H1 (cell line): Measurements from ENCODE around the gene NEU4. TPM values are rescaled to one million over a fixed set of nuclear protein-coding genes. Genes with fewer than 3 reads are reported as not detected.
A peak's percentile ranks its signal among the peaks of the same experiment; 100 is the strongest.

Experiments
- CTCF ChIA-PET: fragments of 300-600 bp; sonication (Branson Sonifier 250); formaldehyde crosslinking; loops from one replicate; lab custom pipeline; 2021; ENCODE audit not compliant: partially characterized antibody; lab: Charles Lee
- POLR2A ChIA-PET: fragments of 300-600 bp; sonication (Branson Sonifier 250); formaldehyde crosslinking; loops from one replicate; lab custom pipeline; 2021; ENCODE audit warnings: inconsistent platforms; ENCODE audit not compliant: partially characterized antibody; lab: Charles Lee
- DNase-seq, 2 experiments: peaks; one replicate each; pipeline versions ENCODE4 v3.0.0 to v3.0.0-alpha.2; 2010 to 2022; ENCODE audit warnings: low spot score in 2 of 2, low read depth in 1 of 2, mixed read lengths in 1 of 2
- FAIRE-seq: peaks from 2 replicates; lab custom pipeline; 2011; peaks lifted over from hg19 to GRCh38; lab: Jason Lieb, UNC
- H2AFZ ChIP-seq: 2 replicates; pipeline ENCODE4 v1.8.1; 2012; ENCODE audit warnings: low read length, inconsistent platforms
- H2AK5ac ChIP-seq: 2 replicates; pipeline ENCODE4 v1.6.1; 2013; ENCODE audit warnings: low read depth, low read length
- H2BK120ac ChIP-seq: replicated peaks from 2 replicates; pipeline ENCODE3; 2013; ENCODE audit warnings: low read depth, low read length, inconsistent platforms
- H2BK12ac ChIP-seq: 2 replicates; pipeline ENCODE4 v1.6.1; 2013; ENCODE audit warnings: low read depth, low read length
- H2BK15ac ChIP-seq: 2 replicates; pipeline ENCODE4 v1.6.1; 2013; ENCODE audit warnings: low read length
- H2BK20ac ChIP-seq: 2 replicates; pipeline ENCODE4 v1.6.1; 2013; ENCODE audit warnings: low read length
- H2BK5ac ChIP-seq: 2 replicates; pipeline ENCODE4 v1.6.1; 2013; ENCODE audit warnings: low read depth, low read length
- H3K14ac ChIP-seq: 2 replicates; pipeline ENCODE4 v1.6.1; 2013; ENCODE audit warnings: inconsistent platforms; ENCODE audit not compliant: insufficient read length
- H3K18ac ChIP-seq: 2 replicates; pipeline ENCODE4 v1.6.1; 2013; ENCODE audit warnings: low read length; ENCODE audit errors: extremely low read depth
- H3K23ac ChIP-seq: 2 replicates; pipeline ENCODE4 v1.6.1; 2013; ENCODE audit warnings: inconsistent platforms; ENCODE audit not compliant: insufficient read length
- H3K23me2 ChIP-seq: 2 replicates; pipeline ENCODE4 v1.6.1; 2013; ENCODE audit warnings: low read depth, low read length
- H3K27ac ChIP-seq: 2 replicates; pipeline ENCODE4 v1.6.1; 2011; ENCODE audit warnings: low read depth, low read length, inconsistent platforms
- H3K27me3 ChIP-seq, 4 experiments: replicated peaks in 1 of 4; 1 replicate in 1 of 4; 2 replicates in 3 of 4; pipeline versions ENCODE4 v1.6.1 to v1.8.1; 2011 to 2013; ENCODE audit warnings: low read length in 3 of 4, mild to moderate bottlenecking in 3 of 4, inconsistent platforms in 2 of 4, mixed read lengths in 2 of 4, moderate library complexity in 1 of 4; ENCODE audit not compliant: control insufficient read depth in 3 of 4, insufficient read depth in 3 of 4; ENCODE audit errors: extremely low read depth in 1 of 4
- H3K36me3 ChIP-seq, 4 experiments: 2 replicates each; pipeline versions ENCODE4 v1.6.1 to v1.8.1; 2011 to 2013; ENCODE audit warnings: mild to moderate bottlenecking in 4 of 4, low read length in 3 of 4, moderate library complexity in 2 of 4, control low read depth in 1 of 4, inconsistent platforms in 1 of 4; ENCODE audit not compliant: insufficient read depth in 4 of 4, control insufficient read depth in 2 of 4
- H3K4ac ChIP-seq: replicated peaks from 2 replicates; pipeline ENCODE3; 2013; ENCODE audit warnings: low read length, low read depth, mixed read lengths, inconsistent platforms; ENCODE audit not compliant: insufficient read length
- H3K4me1 ChIP-seq, 4 experiments: replicated peaks in 1 of 4; 1 replicate in 1 of 4; 2 replicates in 3 of 4; pipeline versions ENCODE4 v1.6.1 to v1.8.1; 2011 to 2013; ENCODE audit warnings: low read length in 3 of 4, inconsistent platforms in 2 of 4, mixed read lengths in 1 of 4; ENCODE audit not compliant: insufficient read depth in 4 of 4, control insufficient read depth in 3 of 4
- H3K4me2 ChIP-seq, 2 experiments: 2 replicates each; pipeline versions ENCODE4 v1.6.1 to v1.8.1; 2011 to 2013; ENCODE audit warnings: low read depth in 2 of 2, low read length in 2 of 2, control low read depth in 1 of 2, inconsistent platforms in 1 of 2, mild to moderate bottlenecking in 1 of 2; ENCODE audit not compliant: insufficient read depth in 1 of 2
- H3K4me3 ChIP-seq, 4 experiments: fragments of 200-600, 300-600 bp in 1 of 4; sonication (generic), shearing (Covaris generic), sonication (Bioruptor Twin) in 1 of 4; 2 replicates each; pipeline versions ENCODE4 v1.5.1 to v1.8.1; 2011 to 2016; ENCODE audit warnings: low read length in 4 of 4, low read depth in 3 of 4, control low read depth in 2 of 4, inconsistent platforms in 2 of 4, mild to moderate bottlenecking in 2 of 4, mixed read lengths in 1 of 4, moderate library complexity in 1 of 4; ENCODE audit not compliant: insufficient read depth in 2 of 4; ENCODE audit errors: extremely low read depth in 1 of 4
- H3K56ac ChIP-seq: replicated peaks from 2 replicates; pipeline ENCODE3; 2013; ENCODE audit warnings: low read depth, mild to moderate bottlenecking, mixed read lengths, low read length, inconsistent platforms; ENCODE audit not compliant: insufficient read length
- H3K79me1 ChIP-seq: 2 replicates; pipeline ENCODE4 v1.6.1; 2013; ENCODE audit warnings: low read depth, low read length, control low read depth
- H3K79me2 ChIP-seq, 2 experiments: 2 replicates each; pipeline versions ENCODE4 v1.6.1 to v1.8.1; 2012 to 2013; ENCODE audit warnings: low read length in 2 of 2, mild to moderate bottlenecking in 2 of 2, inconsistent platforms in 1 of 2; ENCODE audit not compliant: insufficient read depth in 2 of 2, control insufficient read depth in 1 of 2
- H3K9ac ChIP-seq, 4 experiments: replicated peaks in 1 of 4; 1 replicate in 1 of 4; 2 replicates in 3 of 4; pipeline versions ENCODE4 v1.6.1 to v1.8.1; 2011 to 2013; ENCODE audit warnings: low read depth in 3 of 4, low read length in 3 of 4, control low read depth in 2 of 4, mild to moderate bottlenecking in 2 of 4, moderate library complexity in 2 of 4, inconsistent platforms in 1 of 4; ENCODE audit errors: extremely low read depth in 1 of 4
- H3K9me3 ChIP-seq, 2 experiments: 2 replicates each; pipeline versions ENCODE4 v1.6.1 to v1.8.1; 2012 to 2013; ENCODE audit warnings: mild to moderate bottlenecking in 2 of 2, moderate library complexity in 2 of 2, control low read depth in 1 of 2, inconsistent platforms in 1 of 2, low read depth in 1 of 2, low read length in 1 of 2, mixed read lengths in 1 of 2; ENCODE audit not compliant: insufficient read depth in 2 of 2
- H4K20me1 ChIP-seq, 2 experiments: replicated peaks in 1 of 2; 2 replicates each; pipeline versions ENCODE3 to v1.8.1; 2011 to 2013; ENCODE audit warnings: inconsistent platforms in 2 of 2, low read length in 2 of 2, mild to moderate bottlenecking in 1 of 2; ENCODE audit not compliant: insufficient read depth in 2 of 2, control insufficient read depth in 1 of 2
- H4K5ac ChIP-seq: 2 replicates; pipeline ENCODE4 v1.6.1; 2013; ENCODE audit warnings: low read length, low read depth, mixed read lengths, inconsistent platforms; ENCODE audit not compliant: insufficient read length
- H4K8ac ChIP-seq: 2 replicates; pipeline ENCODE4 v1.8.0; 2013; ENCODE audit warnings: mild to moderate bottlenecking, moderate library complexity, low read length, inconsistent platforms; ENCODE audit not compliant: insufficient read depth; ENCODE audit errors: extremely low read depth
- H4K91ac ChIP-seq: replicated peaks from 2 replicates; pipeline ENCODE3; 2013; ENCODE audit warnings: low read length, mixed read lengths, inconsistent platforms; ENCODE audit not compliant: insufficient read length
- SAP30 ChIP-seq: fragments of 300-600 bp; sonication (generic); IDR thresholded peaks from 2 replicates; pipeline ENCODE4 v1.7.1; 2012; ENCODE audit warnings: low read length, moderate library complexity, mild to moderate bottlenecking, inconsistent platforms; ENCODE audit not compliant: insufficient read depth, insufficient replicate concordance
- WGBS, 2 experiments: shearing (Covaris generic) in 1 of 2; methylation state at CpG; one replicate each; pipeline versions ENCODE4 v1.1.6 to v1.1.7; 2013 to 2015; ENCODE audit warnings: low lambda C conversion rate in 2 of 2, mixed read lengths in 2 of 2, inconsistent platforms in 1 of 2, low coverage in 1 of 2, missing lambda C conversion rate in 1 of 2; ENCODE audit not compliant: insufficient replicate concordance in 2 of 2, insufficient coverage in 1 of 2, insufficient read length in 1 of 2; ENCODE audit errors: extremely low coverage in 1 of 2, missing lambda C conversion rate in 1 of 2; 5-methylcytosine and 5-hydroxymethylcytosine counted together
- polyA plus RNA-seq, 7 experiments: library from polyadenylated mRNA; depleted of rRNA in 3 of 7; stranded (reverse) in 5 of 7; unstranded in 2 of 7; fragments of >200 nt in 5 of 7; fragments of 200-250 nt in 2 of 7; gene quantifications; 1 replicate in 5 of 7; 2 replicates in 1 of 7; 4 replicates in 1 of 7; pipeline versions ENCODE4 v1.2.1 to v1.2.3, GENCODE V29; 2011 to 2013; ENCODE audit warnings: missing spikeins in 2 of 7, mixed read lengths in 2 of 7
- total RNA-seq: library from RNA; stranded (reverse); fragmentation: NEBNext Ultra II Directional; extraction: Animal tissue kit (Norgen Biotek cat#: 25700); gene quantifications from 2 replicates; pipeline ENCODE4 v1.2.1, GENCODE V29; 2021
- TF ChIP-seq, protein P1 (sequence below): IDR thresholded peaks from 2 replicates; pipeline ENCODE4 v1.6.1; 2012; ENCODE audit warnings: inconsistent platforms
- TF ChIP-seq, protein P2 (sequence below): IDR thresholded peaks from 2 replicates; pipeline ENCODE4 v1.6.1; 2012; ENCODE audit warnings: inconsistent platforms

Gene NEU4
- total and polyA plus RNA-seq, 2 of the 8 experiments (the other 6 are each of a cell fraction or from before 2014, with no cell fraction given), result 0.32 to 0.50 TPM

- Histone ChIP-seq H3K9ac (no peak overlapping the region), H4K5ac (no peak overlapping the region), H3K9me3 (no peaks in the 10 kb centered on the region), H3K18ac (no peak overlapping the region; the same call in 1 of the 2 replicates), H3K4me2 (no peak overlapping the region; a peak in 1 of 4 replicates), H3K27me3 (peaks cover 0 to 16% (median 5%) of the 10 kb centered on the region in 4 experiments; a peak in 5 of 7 replicates), H4K20me1 (no peaks in the 10 kb centered on the region), H2BK15ac (no peak overlapping the region; the same call in 1 of the 2 replicates), H3K4me1 (peaks cover 4 to 19% (median 10%) of the 10 kb centered on the region in 4 experiments), H3K4ac (no peak overlapping the region), H3K79me2 (no peaks in the 10 kb centered on the region), H3K36me3 (no peaks in the 10 kb centered on the region), H3K23me2 (0 out of 2 replicates have a peak, but pooled peaks cover 2% of the 10 kb centered on the region), H3K27ac (no peak overlapping the region), H4K91ac (peak overlapping the region; percentile 54), H2AFZ (no peak overlapping the region; the same call in 1 of the 2 replicates), H2AK5ac (no peak overlapping the region), H2BK120ac (peak overlapping the region; percentile 38), H2BK12ac (peak overlapping the region; percentile 81; the same call in 1 of the 2 replicates), H3K14ac (no peak overlapping the region), H3K4me3 (no peak overlapping the region), H3K56ac (no peak overlapping the region), H2BK5ac (0 out of 2 replicates have a peak overlapping the region, but pooled peaks have one; percentile 7), H3K79me1 (no peaks in the 10 kb centered on the region), H4K8ac (no peak overlapping the region), H3K23ac (no peak overlapping the region), H2BK20ac (peak overlapping the region; percentile 92; the same call in 1 of the 2 replicates)
- 45% methylated on average over 16 of the region's 17 CpGs; no CpG with 5 or more reads in 1 of the 2 experiments for WGBS, 2 experiments
- CTCF ChIA-PET, result interaction anchor here (0.8 to 1.4 kb wide), 3 partner anchors 34 to 70 kb away, joined by 3 to 10 read pairs (median 5); no protein-coding TSS in a partner anchor
- TF ChIP-seq, protein P1, sequence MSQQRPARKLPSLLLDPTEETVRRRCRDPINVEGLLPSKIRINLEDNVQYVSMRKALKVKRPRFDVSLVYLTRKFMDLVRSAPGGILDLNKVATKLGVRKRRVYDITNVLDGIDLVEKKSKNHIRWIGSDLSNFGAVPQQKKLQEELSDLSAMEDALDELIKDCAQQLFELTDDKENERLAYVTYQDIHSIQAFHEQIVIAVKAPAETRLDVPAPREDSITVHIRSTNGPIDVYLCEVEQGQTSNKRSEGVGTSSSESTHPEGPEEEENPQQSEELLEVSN, result 0 out of 2 replicates have a peak, but pooled peaks have one; percentile 23
- no peak for TF ChIP-seq SAP30
- TF ChIP-seq, protein P2, sequence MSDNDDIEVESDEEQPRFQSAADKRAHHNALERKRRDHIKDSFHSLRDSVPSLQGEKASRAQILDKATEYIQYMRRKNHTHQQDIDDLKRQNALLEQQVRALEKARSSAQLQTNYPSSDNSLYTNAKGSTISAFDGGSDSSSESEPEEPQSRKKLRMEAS, result peak; percentile 43; the same call in 1 of the 2 replicates
- POLR2A ChIA-PET, result interaction anchor here (0.6 to 1.1 kb wide), 3 partner anchors 16 to 82 kb away, joined by 3 to 5 read pairs (median 4); no protein-coding TSS in a partner anchor
- FAIRE-seq (no peak), DNase-seq (peak in 1 of 2 experiments; percentile 53)
These were observed 807 bp upstream of the NEU4 start for GRCh38 chr2:241808051-241808720.
